Hepatocyte (in vitro differentiated cells): ENCODE results near the gene CCNI. TPM values are rescaled to one million over a fixed set of nuclear protein-coding genes. Genes with fewer than 3 reads are reported as not detected.

ENCODE experiments used
- DNase-seq: peaks from one replicate; pipeline ENCODE4 v3.0.0-alpha.2; 2016; ENCODE audit warnings: low spot score
- H2AFZ ChIP-seq: fragments of 200-600 bp; sonication (generic); 2 replicates; pipeline ENCODE4 v1.6.0; 2016; ENCODE audit warnings: antibody characterized with exemption, mild to moderate bottlenecking
- H3K27ac ChIP-seq: fragments of 200-600 bp; sonication (generic); 2 replicates; pipeline ENCODE4 v1.5.1; 2016; ENCODE audit warnings: mild to moderate bottlenecking
- H3K27me3 ChIP-seq: fragments of 200-600 bp; sonication (generic); 2 replicates; pipeline ENCODE4 v1.6.1; 2016
- H3K36me3 ChIP-seq: fragments of 200-600 bp; sonication (generic); replicated peaks from 2 replicates; pipeline ENCODE4 v1.5.1; 2016; ENCODE audit warnings: low read depth; ENCODE audit not compliant: insufficient read depth
- H3K4me1 ChIP-seq: fragments of 200-600 bp; sonication (generic); 2 replicates; pipeline ENCODE4 v1.5.1; 2016; ENCODE audit warnings: mild to moderate bottlenecking, moderate library complexity; ENCODE audit not compliant: insufficient read depth
- H3K4me2 ChIP-seq: fragments of 200-600 bp; sonication (generic); 2 replicates; pipeline ENCODE4 v1.6.0; 2016
- H3K4me3 ChIP-seq: fragments of 200-600 bp; sonication (generic); 2 replicates; pipeline ENCODE4 v1.5.1; 2016; ENCODE audit warnings: mild to moderate bottlenecking
- H3K79me2 ChIP-seq: fragments of 200-600 bp; sonication (generic); 2 replicates; pipeline ENCODE4 v1.6.0; 2017; ENCODE audit warnings: mild to moderate bottlenecking
- H3K9me2 ChIP-seq: fragments of 200-600 bp; sonication (generic); replicated peaks from 2 replicates; pipeline ENCODE4 v1.6.0; 2017; ENCODE audit warnings: mild to moderate bottlenecking; ENCODE audit not compliant: insufficient read depth
- H3K9me3 ChIP-seq: fragments of 200-600 bp; sonication (generic); 2 replicates; pipeline ENCODE4 v1.5.1; 2016; ENCODE audit warnings: low read depth, mild to moderate bottlenecking
- H4K20me1 ChIP-seq: fragments of 200-600 bp; sonication (generic); 2 replicates; pipeline ENCODE4 v1.6.0; 2016; ENCODE audit warnings: mild to moderate bottlenecking; ENCODE audit not compliant: insufficient read depth, poor library complexity, severe bottlenecking
- CTCF ChIP-seq: fragments of 200-600 bp; sonication (generic); IDR thresholded peaks from 2 replicates; pipeline ENCODE4 v1.5.1; 2016; ENCODE audit warnings: antibody characterized with exemption, mild to moderate bottlenecking; ENCODE audit not compliant: poor library complexity
- EZH2 ChIP-seq: fragments of 200-600 bp; sonication (generic); IDR thresholded peaks from 2 replicates; pipeline ENCODE4 v1.6.1; 2016; ENCODE audit warnings: antibody characterized with exemption, mild to moderate bottlenecking, borderline replicate concordance
- EZH2phosphoT487 ChIP-seq: fragments of 200-600 bp; sonication (generic); IDR thresholded peaks from one replicate; pipeline ENCODE4 v1.6.1; 2018; ENCODE audit warnings: antibody characterized with exemption, mild to moderate bottlenecking, low read depth, moderate library complexity; ENCODE audit not compliant: unreplicated experiment, severe bottlenecking
- WGBS: methylation state at CpG from one replicate; pipeline ENCODE4 v1.1.6; 2016; ENCODE audit warnings: low lambda C conversion rate; ENCODE audit errors: missing lambda C conversion rate; 5-methylcytosine and 5-hydroxymethylcytosine counted together
- polyA plus RNA-seq: library from polyadenylated mRNA; unstranded; fragments of >200 nt; fragmentation: Nextera tagmentation; extraction: Ambion mirVana; gene quantifications from 2 replicates; pipeline ENCODE4 v1.2.1, GENCODE V29; 2016
- total RNA-seq: library from RNA; depleted of rRNA; stranded (reverse); fragments of >200 nt; gene quantifications from 2 replicates; pipeline ENCODE4 v1.2.3, GENCODE V29; 2014

The CCNI gene
- total RNA-seq, result 212 and 222 TPM in 2 replicates
- 147 and 160 TPM in 2 replicates for polyA plus RNA-seq

- Histone ChIP-seq H2AFZ (peak within 1 kb of the TSS; percentile 74), H3K9me2 (no peaks in the 10 kb centered on the region), H3K27ac (peak within 1 kb of the TSS; percentile 99), H3K27me3 (no peaks in the 10 kb centered on the region), H3K4me3 (peak within 1 kb of the TSS; percentile 82), H3K9me3 (no peaks in the 10 kb centered on the region), H3K4me1 (peaks cover 17% of the 10 kb centered on the region), H3K79me2 (peaks cover 67% of the 10 kb centered on the region), H3K4me2 (peak within 1 kb of the TSS; percentile 84), H4K20me1 (peaks cover 36% of the 10 kb centered on the region), H3K36me3 (no peaks in the 10 kb centered on the region)
- no peak for TF ChIP-seq CTCF
- no peak for TF ChIP-seq EZH2
- no peak for TF ChIP-seq EZH2phosphoT487
- WGBS, result 1% methylated on average over 43 of the region's 54 CpGs
- DNase-seq, result peak; percentile 99
Measured at GRCh38 chr4:77075869-77076799, at the start of gene CCNI. Gene CCNI, minus strand, starts transcription at chr4:77075989. Its CDS starts 9,627 bp downstream, at chr4:77066362.

- Histone ChIP-seq H3K9me3 (no peaks in the 10 kb centered on the region), H3K9me2 (no peaks in the 10 kb centered on the region), H3K27me3 (no peaks in the 10 kb centered on the region), H3K4me3 (no peak overlapping the region), H3K4me1 (peaks cover 20% of the 10 kb centered on the region), H4K20me1 (no peaks in the 10 kb centered on the region), H3K36me3 (no peaks in the 10 kb centered on the region), H3K4me2 (no peak overlapping the region), H3K27ac (no peak overlapping the region), H3K79me2 (no peaks in the 10 kb centered on the region), H2AFZ (no peak overlapping the region)
- no peak for TF ChIP-seq EZH2
- TF ChIP-seq EZH2phosphoT487, result no peak
- TF ChIP-seq CTCF, result no peak
- no peak for DNase-seq
- WGBS, result 61% methylated on average over 3 of the region's 3 CpGs
Measured at GRCh38 chr4:77124576-77124975, 48.8 kb upstream of the CCNI start.

GRCh38 chr4:77123411-77123810, 47.6 kb upstream of the CCNI start:
- no peaks in the 10 kb centered on the region for H3K79me2 ChIP-seq
- TF ChIP-seq EZH2phosphoT487 (no peak), CTCF (no peak), EZH2 (no peak)
- no peak overlapping the region for H3K4me3 ChIP-seq
- no peak overlapping the region for H2AFZ ChIP-seq
- H3K4me1 ChIP-seq, result peaks cover 20% of the 10 kb centered on the region
- H3K9me3 ChIP-seq, result no peaks in the 10 kb centered on the region
- WGBS, result 46% methylated on average over 1 of the region's 1 CpG
- no peaks in the 10 kb centered on the region for H3K27me3 ChIP-seq
- H3K9me2 ChIP-seq, result no peaks in the 10 kb centered on the region
- H4K20me1 ChIP-seq, result no peaks in the 10 kb centered on the region
- DNase-seq, result no peak
- no peak overlapping the region for H3K4me2 ChIP-seq
- peak overlapping the region; percentile 7 for H3K27ac ChIP-seq
- no peaks in the 10 kb centered on the region for H3K36me3 ChIP-seq
